ENCODE results near the gene PDPN. TPM values are rescaled to one million over a fixed set of nuclear protein-coding genes. Genes with fewer than 3 reads are reported as not detected.

The PDPN gene
- total RNA-seq, 2 experiments from 2014 or later, result not detected

DNA sequence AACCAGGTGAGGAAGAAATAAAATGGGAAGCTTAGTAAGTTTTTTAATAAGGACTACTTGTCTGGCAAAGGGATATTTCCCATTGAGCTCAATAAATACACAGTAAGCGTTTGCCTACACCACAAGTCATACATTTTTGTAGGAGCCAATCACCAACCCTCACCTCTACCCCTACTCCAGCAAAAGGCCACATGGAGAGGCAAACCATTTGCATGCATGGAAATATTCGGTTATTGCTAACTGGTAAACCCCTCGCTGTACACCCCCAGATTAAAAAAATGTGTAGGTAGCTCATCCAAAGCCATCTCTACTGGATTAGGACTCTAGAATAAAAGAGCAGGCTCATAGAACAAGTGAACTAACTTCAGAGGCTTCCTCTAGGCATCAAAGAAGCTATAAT, 21.1 kb downstream of the PDPN start:
- Mint-ChIP-seq H3K4me3 (no peak overlapping the region), H3K4me1 (ENCODE audit: low read depth) (no peaks in the 10 kb centered on the region), H3K27ac (no peak overlapping the region), H3K9me3 (no peaks in the 10 kb centered on the region), H3K27me3 (peaks cover 8% of the 10 kb centered on the region), H3K36me3 (ENCODE audit: low read depth) (no peaks in the 10 kb centered on the region)
- Histone ChIP-seq H3K4me1 (ENCODE audit: insufficient read depth, low read length) (no peaks in the 10 kb centered on the region), H3K27me3 (ENCODE audit: control insufficient read depth in 1 of 2, insufficient read depth in 2 of 2, low read length in 2 of 2) (peaks cover 2 to 4% of the 10 kb centered on the region in 2 experiments), H3K27ac (ENCODE audit: low read depth in 1 of 2, low read length in 2 of 2) (no peak overlapping the region), H3K36me3 (ENCODE audit: insufficient read depth, low read length) (no peaks in the 10 kb centered on the region), H3K4me3 (ENCODE audit: low read length) (no peak overlapping the region), H3K9me3 (ENCODE audit: control insufficient read depth in 1 of 2, insufficient read depth in 1 of 2, low read length in 2 of 2) (no peaks in the 10 kb centered on the region)
- TF ChIP-seq, protein P1, sequence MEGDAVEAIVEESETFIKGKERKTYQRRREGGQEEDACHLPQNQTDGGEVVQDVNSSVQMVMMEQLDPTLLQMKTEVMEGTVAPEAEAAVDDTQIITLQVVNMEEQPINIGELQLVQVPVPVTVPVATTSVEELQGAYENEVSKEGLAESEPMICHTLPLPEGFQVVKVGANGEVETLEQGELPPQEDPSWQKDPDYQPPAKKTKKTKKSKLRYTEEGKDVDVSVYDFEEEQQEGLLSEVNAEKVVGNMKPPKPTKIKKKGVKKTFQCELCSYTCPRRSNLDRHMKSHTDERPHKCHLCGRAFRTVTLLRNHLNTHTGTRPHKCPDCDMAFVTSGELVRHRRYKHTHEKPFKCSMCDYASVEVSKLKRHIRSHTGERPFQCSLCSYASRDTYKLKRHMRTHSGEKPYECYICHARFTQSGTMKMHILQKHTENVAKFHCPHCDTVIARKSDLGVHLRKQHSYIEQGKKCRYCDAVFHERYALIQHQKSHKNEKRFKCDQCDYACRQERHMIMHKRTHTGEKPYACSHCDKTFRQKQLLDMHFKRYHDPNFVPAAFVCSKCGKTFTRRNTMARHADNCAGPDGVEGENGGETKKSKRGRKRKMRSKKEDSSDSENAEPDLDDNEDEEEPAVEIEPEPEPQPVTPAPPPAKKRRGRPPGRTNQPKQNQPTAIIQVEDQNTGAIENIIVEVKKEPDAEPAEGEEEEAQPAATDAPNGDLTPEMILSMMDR (IDR thresholded peaks at IDR 0.05), result no peak
- ChIA-PET CTCF (no interaction called here), POLR2A (no interaction called here)
- intact Hi-C loops (cut with DNase I, micrococcal nuclease), result no loop called here
- DNase-seq (no peak), ATAC-seq (ENCODE audit: poor library complexity) (no peak)

DNA sequence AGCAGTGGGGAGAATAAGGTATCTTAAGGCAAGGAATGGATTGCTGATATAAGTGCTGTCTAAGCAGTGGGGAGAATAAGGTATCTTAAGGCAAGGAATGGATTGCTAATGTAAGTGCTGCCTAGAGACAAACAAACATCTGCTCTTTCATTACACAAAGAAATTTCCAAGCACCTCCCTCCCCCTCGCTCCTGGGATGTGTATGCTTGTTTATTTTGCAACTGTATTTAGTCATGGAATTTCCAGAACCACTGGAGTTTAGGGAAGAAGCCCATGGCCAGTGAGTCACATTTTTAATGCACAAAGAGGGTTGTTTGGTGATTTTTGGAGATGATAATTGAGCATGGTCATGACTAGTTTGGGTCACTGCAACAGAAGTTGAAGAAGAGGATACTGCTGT, 21.5 kb downstream of the PDPN start:
- TF ChIP-seq, protein P1 (IDR thresholded peaks at IDR 0.05), result no peak
- no peak overlapping the region for H3K27ac Mint-ChIP-seq
- peaks cover 4% of the 10 kb centered on the region for H3K27me3 Mint-ChIP-seq
- no peaks in the 10 kb centered on the region for H3K9me3 Mint-ChIP-seq
- H3K4me3 Mint-ChIP-seq, result no peak overlapping the region
- ChIA-PET POLR2A (no interaction called here), CTCF (no interaction called here)
- Histone ChIP-seq H3K4me3 (ENCODE audit: low read length) (no peak overlapping the region), H3K36me3 (ENCODE audit: insufficient read depth, low read length) (no peaks in the 10 kb centered on the region), H3K4me1 (ENCODE audit: insufficient read depth, low read length) (no peaks in the 10 kb centered on the region), H3K9me3 (ENCODE audit: control insufficient read depth in 1 of 2, insufficient read depth in 1 of 2, low read length in 2 of 2) (peaks cover 0 to under 1% of the 10 kb centered on the region in 2 experiments), H3K27me3 (ENCODE audit: control insufficient read depth in 1 of 2, insufficient read depth in 2 of 2, low read length in 2 of 2) (peaks cover 2 to 4% of the 10 kb centered on the region in 2 experiments), H3K27ac (ENCODE audit: low read depth in 1 of 2, low read length in 2 of 2) (no peak overlapping the region)
- ATAC-seq (ENCODE audit: poor library complexity) (no peak), DNase-seq (peak in 2 of 14 experiments; percentile 11 to 18)
- intact Hi-C loops (cut with DNase I, micrococcal nuclease), result no loop called here
- H3K36me3 Mint-ChIP-seq (ENCODE audit: low read depth), result no peaks in the 10 kb centered on the region
- H3K4me1 Mint-ChIP-seq (ENCODE audit: low read depth), result no peaks in the 10 kb centered on the region

DNA sequence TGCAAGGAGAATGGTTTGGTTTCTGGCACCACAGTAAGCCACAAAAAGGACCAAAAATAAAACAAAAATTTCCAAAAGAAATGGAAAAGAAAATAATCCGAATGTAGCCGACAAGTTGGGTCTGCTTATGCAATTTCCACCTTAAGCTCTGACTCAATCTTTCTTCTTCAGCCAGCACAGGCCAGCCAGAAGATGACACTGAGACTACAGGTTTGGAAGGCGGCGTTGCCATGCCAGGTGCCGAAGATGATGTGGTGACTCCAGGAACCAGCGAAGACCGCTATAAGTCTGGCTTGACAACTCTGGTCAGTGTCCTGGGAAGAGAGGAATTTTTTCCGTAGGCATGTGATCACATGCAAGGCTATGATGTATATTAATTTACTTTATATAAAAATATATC, 23.4 kb downstream of the PDPN start:
- TF ChIP-seq, protein P1 (IDR thresholded peaks at IDR 0.05), result no peak

More for the DNA sequence above, 23.4 kb downstream of the PDPN start:
- peaks cover 0 to 3% of the 10 kb centered on the region in 2 experiments for H3K9me3 ChIP-seq (ENCODE audit: control insufficient read depth in 1 of 2, insufficient read depth in 1 of 2, low read length in 2 of 2)
- DNase-seq (no peak), ATAC-seq (ENCODE audit: poor library complexity) (no peak)
- intact Hi-C loops (cut with DNase I, micrococcal nuclease), result no loop called here
- H3K4me1 Mint-ChIP-seq (ENCODE audit: low read depth), result no peaks in the 10 kb centered on the region
- peaks cover 10% of the 10 kb centered on the region for H3K27me3 Mint-ChIP-seq
- H3K4me1 ChIP-seq (ENCODE audit: insufficient read depth, low read length), result no peaks in the 10 kb centered on the region
- POLR2A ChIA-PET, result no interaction called here
- CTCF ChIA-PET, result no interaction called here
- H3K4me3 ChIP-seq (ENCODE audit: low read length), result no peak overlapping the region
- no peak overlapping the region for H3K27ac ChIP-seq (ENCODE audit: low read depth in 1 of 2, low read length in 2 of 2)
- H3K27me3 ChIP-seq (ENCODE audit: control insufficient read depth in 1 of 2, insufficient read depth in 2 of 2, low read length in 2 of 2), result peaks cover 2 to 4% of the 10 kb centered on the region in 2 experiments
- no peaks in the 10 kb centered on the region for H3K36me3 ChIP-seq (ENCODE audit: insufficient read depth, low read length)
- no peak overlapping the region for H3K4me3 Mint-ChIP-seq
- H3K27ac Mint-ChIP-seq, result no peak overlapping the region
- no peaks in the 10 kb centered on the region for H3K36me3 Mint-ChIP-seq (ENCODE audit: low read depth)
- H3K9me3 Mint-ChIP-seq, result no peaks in the 10 kb centered on the region

All from CD4-positive, alpha-beta T cell (primary cell).